WTC11 (cell line): Measurements from ENCODE around the gene RARB. TPM values are rescaled to one million over a fixed set of nuclear protein-coding genes. Genes with fewer than 3 reads are reported as not detected.

Experiments
- ATAC-seq: fragments of 200-7000 bp; cut with Tn5 transposase; 2 replicates; pipeline ENCODE4 v1.10.0; 2021; ENCODE audit warnings: mild to moderate bottlenecking, moderate library complexity
- CTCF ChIA-PET: fragments of 300-600 bp; sonication (Branson Sonifier 250); formaldehyde crosslinking; loops from one replicate; lab custom pipeline; 2021; ENCODE audit warnings: antibody characterized with exemption; lab: Charles Lee
- POLR2A ChIA-PET: fragments of 350-600 bp; sonication (Branson Sonifier 250); formaldehyde crosslinking; loops from one replicate; lab custom pipeline; 2021; ENCODE audit warnings: antibody characterized with exemption; lab: Charles Lee
- DNase-seq: peaks from one replicate; pipeline ENCODE4 v3.0.0; 2021; ENCODE audit warnings: low spot score
- H3K27ac Mint-ChIP-seq: 2 replicates; pipeline ENCODE4 v1.8.0; 2021; ENCODE audit warnings: mixed read lengths
- H3K27me3 Mint-ChIP-seq: 2 replicates; pipeline ENCODE4 v1.8.0; 2021; ENCODE audit warnings: low read depth, mild to moderate bottlenecking, moderate library complexity, mixed read lengths
- H3K36me3 Mint-ChIP-seq: 2 replicates; pipeline ENCODE4 v1.8.0; 2021; ENCODE audit warnings: mixed read lengths
- H3K4me1 Mint-ChIP-seq: 2 replicates; pipeline ENCODE4 v1.8.0; 2022; ENCODE audit warnings: mixed read lengths
- H3K4me3 Mint-ChIP-seq: 2 replicates; pipeline ENCODE4 v1.8.0; 2021; ENCODE audit warnings: mild to moderate bottlenecking, moderate library complexity, mixed read lengths
- H3K9me3 Mint-ChIP-seq: 2 replicates; pipeline ENCODE4 v1.8.0; 2021; ENCODE audit warnings: mixed read lengths
- E2F5 ChIP-seq: sonication (generic); formaldehyde crosslinking; IDR thresholded peaks from 2 replicates; pipeline ENCODE4 v1.8.1; 2022; ENCODE audit warnings: mild to moderate bottlenecking, moderate library complexity, missing genetic modification reagents
- ELF4 ChIP-seq: sonication (generic); formaldehyde crosslinking; IDR thresholded peaks from 2 replicates; pipeline ENCODE4 v1.8.1; 2022; ENCODE audit warnings: low read depth, mild to moderate bottlenecking, moderate library complexity, missing genetic modification reagents
- FOXK1 ChIP-seq: sonication (generic); formaldehyde crosslinking; IDR thresholded peaks from 2 replicates; pipeline ENCODE4 v1.8.0; 2022; ENCODE audit warnings: mild to moderate bottlenecking, moderate library complexity, missing genetic modification reagents
- JAZF1 ChIP-seq: fragments of 250-450 bp; sonication (Bioruptor Pico); IDR thresholded peaks from 2 replicates; pipeline ENCODE4 v1.9.0; 2021; ENCODE audit warnings: moderate library complexity, mild to moderate bottlenecking, inconsistent platforms
- MXD4 ChIP-seq: fragments of 250-450 bp; sonication (Bioruptor Pico); IDR thresholded peaks from 2 replicates; pipeline ENCODE4 v1.8.0; 2021; ENCODE audit warnings: mild to moderate bottlenecking, moderate library complexity, borderline replicate concordance
- NFATC4 ChIP-seq: fragments of 250-450 bp; sonication (Bioruptor Pico); IDR thresholded peaks from 2 replicates; pipeline ENCODE4 v1.9.0; 2021; ENCODE audit warnings: mild to moderate bottlenecking
- NFE2L1 ChIP-seq: sonication (generic); formaldehyde crosslinking; IDR thresholded peaks from 2 replicates; pipeline ENCODE4 v1.8.1; 2023; ENCODE audit warnings: missing genetic modification reagents
- NR2C2 ChIP-seq: sonication (generic); formaldehyde crosslinking; IDR thresholded peaks from 2 replicates; pipeline ENCODE4 v1.8.0; 2022; ENCODE audit warnings: mild to moderate bottlenecking, missing genetic modification reagents
- SP1 ChIP-seq: sonication (generic); formaldehyde crosslinking; conservative IDR thresholded peaks from 2 replicates; pipeline ENCODE4 v1.8.1; 2022; ENCODE audit warnings: missing genetic modification reagents
- TEAD4 ChIP-seq: sonication (generic); formaldehyde crosslinking; IDR thresholded peaks from 2 replicates; pipeline ENCODE4 v1.8.0; 2022; ENCODE audit warnings: mild to moderate bottlenecking, missing genetic modification reagents
- ZNF281 ChIP-seq: sonication (generic); formaldehyde crosslinking; IDR thresholded peaks from 2 replicates; pipeline ENCODE4 v1.8.0; 2023; ENCODE audit warnings: mild to moderate bottlenecking, missing genetic modification reagents
- ZNF317 ChIP-seq: sonication (generic); formaldehyde crosslinking; IDR thresholded peaks from 2 replicates; pipeline ENCODE4 v1.8.1; 2023; ENCODE audit warnings: low read depth, mild to moderate bottlenecking, moderate library complexity, missing genetic modification reagents, borderline replicate concordance
- ZNF416 ChIP-seq: fragments of 250-450 bp; sonication (Bioruptor Pico); IDR thresholded peaks from 2 replicates; pipeline ENCODE4 v1.9.0; 2021; ENCODE audit warnings: mild to moderate bottlenecking, inconsistent platforms
- total RNA-seq: library from RNA; stranded (reverse); gene quantifications from 3 replicates; pipeline ENCODE4 v1.2.3, GENCODE V29; 2021
- TF ChIP-seq, protein P1 (sequence below): fragments of 250-450 bp; sonication (Bioruptor Pico); IDR thresholded peaks from 2 replicates; pipeline ENCODE4 v1.9.0; 2021; ENCODE audit warnings: mild to moderate bottlenecking
- TF ChIP-seq, protein P2 (sequence below): fragments of 250-450 bp; sonication (Bioruptor Pico); IDR thresholded peaks from 2 replicates; pipeline ENCODE4 v1.8.0; 2021; ENCODE audit warnings: mild to moderate bottlenecking
- TF ChIP-seq, protein P3 (sequence below): sonication (generic); formaldehyde crosslinking; IDR thresholded peaks from 2 replicates; pipeline ENCODE4 v1.8.1; 2023; ENCODE audit warnings: mild to moderate bottlenecking, missing genetic modification reagents
- TF ChIP-seq, protein P4 (sequence below): sonication (generic); formaldehyde crosslinking; IDR thresholded peaks from 2 replicates; pipeline ENCODE4 v1.8.0; 2022; ENCODE audit warnings: mild to moderate bottlenecking, missing genetic modification reagents
- TF ChIP-seq, protein P5 (sequence below): sonication (generic); formaldehyde crosslinking; IDR thresholded peaks from 2 replicates; pipeline ENCODE4 v1.8.1; 2022; ENCODE audit warnings: low read depth, mild to moderate bottlenecking, moderate library complexity, missing genetic modification reagents, borderline replicate concordance
- TF ChIP-seq, protein P6 (sequence below): sonication (generic); formaldehyde crosslinking; IDR thresholded peaks from 2 replicates; pipeline ENCODE4 v1.8.1; 2023; ENCODE audit warnings: mild to moderate bottlenecking, missing genetic modification reagents, moderate library complexity

Gene RARB
- total RNA-seq, 1 experiment from 2014 or later = not detected

GRCh38 chr3:25465266-25465860, 37.3 kb downstream of the RARB start:
- H3K36me3 Mint-ChIP-seq = no peaks in the 10 kb centered on the region
- ChIA-PET POLR2A (no interaction called here), CTCF (interaction anchor here (1.1 kb wide), 1 partner anchor 23 kb away, joined by 3 read pairs; no protein-coding TSS in a partner anchor)
- peaks cover 5% of the 10 kb centered on the region for H3K4me1 Mint-ChIP-seq
- no peaks in the 10 kb centered on the region for H3K9me3 Mint-ChIP-seq
- no peak for DNase-seq
- no peaks in the 10 kb centered on the region for H3K27me3 Mint-ChIP-seq
- H3K4me3 Mint-ChIP-seq = no peak overlapping the region
- no peak for ATAC-seq
- no peak overlapping the region for H3K27ac Mint-ChIP-seq
- TF ChIP-seq ZNF317 (CRISPR knock-in tag) (no peak), E2F5 (CRISPR knock-in tag) (no peak), NR2C2 (no peak), NFATC4 (CRISPR knock-in tag) (no peak), FOXK1 (CRISPR knock-in tag) (no peak), NFE2L1 (CRISPR knock-in tag) (no peak), SP1 (no peak), ZNF281 (CRISPR knock-in tag) (no peak), ELF4 (no peak), ZNF416 (CRISPR knock-in tag) (no peak), MXD4 (CRISPR knock-in tag) (no peak), JAZF1 (CRISPR knock-in tag) (no peak), TEAD4 (CRISPR knock-in tag) (no peak)
- TF ChIP-seq, protein P1, sequence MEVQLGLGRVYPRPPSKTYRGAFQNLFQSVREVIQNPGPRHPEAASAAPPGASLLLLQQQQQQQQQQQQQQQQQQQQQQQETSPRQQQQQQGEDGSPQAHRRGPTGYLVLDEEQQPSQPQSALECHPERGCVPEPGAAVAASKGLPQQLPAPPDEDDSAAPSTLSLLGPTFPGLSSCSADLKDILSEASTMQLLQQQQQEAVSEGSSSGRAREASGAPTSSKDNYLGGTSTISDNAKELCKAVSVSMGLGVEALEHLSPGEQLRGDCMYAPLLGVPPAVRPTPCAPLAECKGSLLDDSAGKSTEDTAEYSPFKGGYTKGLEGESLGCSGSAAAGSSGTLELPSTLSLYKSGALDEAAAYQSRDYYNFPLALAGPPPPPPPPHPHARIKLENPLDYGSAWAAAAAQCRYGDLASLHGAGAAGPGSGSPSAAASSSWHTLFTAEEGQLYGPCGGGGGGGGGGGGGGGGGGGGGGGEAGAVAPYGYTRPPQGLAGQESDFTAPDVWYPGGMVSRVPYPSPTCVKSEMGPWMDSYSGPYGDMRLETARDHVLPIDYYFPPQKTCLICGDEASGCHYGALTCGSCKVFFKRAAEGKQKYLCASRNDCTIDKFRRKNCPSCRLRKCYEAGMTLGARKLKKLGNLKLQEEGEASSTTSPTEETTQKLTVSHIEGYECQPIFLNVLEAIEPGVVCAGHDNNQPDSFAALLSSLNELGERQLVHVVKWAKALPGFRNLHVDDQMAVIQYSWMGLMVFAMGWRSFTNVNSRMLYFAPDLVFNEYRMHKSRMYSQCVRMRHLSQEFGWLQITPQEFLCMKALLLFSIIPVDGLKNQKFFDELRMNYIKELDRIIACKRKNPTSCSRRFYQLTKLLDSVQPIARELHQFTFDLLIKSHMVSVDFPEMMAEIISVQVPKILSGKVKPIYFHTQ (CRISPR knock-in tag) = no peak
- TF ChIP-seq, protein P2, sequence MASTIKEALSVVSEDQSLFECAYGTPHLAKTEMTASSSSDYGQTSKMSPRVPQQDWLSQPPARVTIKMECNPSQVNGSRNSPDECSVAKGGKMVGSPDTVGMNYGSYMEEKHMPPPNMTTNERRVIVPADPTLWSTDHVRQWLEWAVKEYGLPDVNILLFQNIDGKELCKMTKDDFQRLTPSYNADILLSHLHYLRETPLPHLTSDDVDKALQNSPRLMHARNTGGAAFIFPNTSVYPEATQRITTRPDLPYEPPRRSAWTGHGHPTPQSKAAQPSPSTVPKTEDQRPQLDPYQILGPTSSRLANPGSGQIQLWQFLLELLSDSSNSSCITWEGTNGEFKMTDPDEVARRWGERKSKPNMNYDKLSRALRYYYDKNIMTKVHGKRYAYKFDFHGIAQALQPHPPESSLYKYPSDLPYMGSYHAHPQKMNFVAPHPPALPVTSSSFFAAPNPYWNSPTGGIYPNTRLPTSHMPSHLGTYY (CRISPR knock-in tag) = no peak
- TF ChIP-seq, protein P3, sequence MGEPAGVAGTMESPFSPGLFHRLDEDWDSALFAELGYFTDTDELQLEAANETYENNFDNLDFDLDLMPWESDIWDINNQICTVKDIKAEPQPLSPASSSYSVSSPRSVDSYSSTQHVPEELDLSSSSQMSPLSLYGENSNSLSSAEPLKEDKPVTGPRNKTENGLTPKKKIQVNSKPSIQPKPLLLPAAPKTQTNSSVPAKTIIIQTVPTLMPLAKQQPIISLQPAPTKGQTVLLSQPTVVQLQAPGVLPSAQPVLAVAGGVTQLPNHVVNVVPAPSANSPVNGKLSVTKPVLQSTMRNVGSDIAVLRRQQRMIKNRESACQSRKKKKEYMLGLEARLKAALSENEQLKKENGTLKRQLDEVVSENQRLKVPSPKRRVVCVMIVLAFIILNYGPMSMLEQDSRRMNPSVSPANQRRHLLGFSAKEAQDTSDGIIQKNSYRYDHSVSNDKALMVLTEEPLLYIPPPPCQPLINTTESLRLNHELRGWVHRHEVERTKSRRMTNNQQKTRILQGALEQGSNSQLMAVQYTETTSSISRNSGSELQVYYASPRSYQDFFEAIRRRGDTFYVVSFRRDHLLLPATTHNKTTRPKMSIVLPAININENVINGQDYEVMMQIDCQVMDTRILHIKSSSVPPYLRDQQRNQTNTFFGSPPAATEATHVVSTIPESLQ (CRISPR knock-in tag) = no peak
- TF ChIP-seq, protein P4, sequence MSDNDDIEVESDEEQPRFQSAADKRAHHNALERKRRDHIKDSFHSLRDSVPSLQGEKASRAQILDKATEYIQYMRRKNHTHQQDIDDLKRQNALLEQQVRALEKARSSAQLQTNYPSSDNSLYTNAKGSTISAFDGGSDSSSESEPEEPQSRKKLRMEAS (CRISPR knock-in tag) = no peak
- TF ChIP-seq, protein P5, sequence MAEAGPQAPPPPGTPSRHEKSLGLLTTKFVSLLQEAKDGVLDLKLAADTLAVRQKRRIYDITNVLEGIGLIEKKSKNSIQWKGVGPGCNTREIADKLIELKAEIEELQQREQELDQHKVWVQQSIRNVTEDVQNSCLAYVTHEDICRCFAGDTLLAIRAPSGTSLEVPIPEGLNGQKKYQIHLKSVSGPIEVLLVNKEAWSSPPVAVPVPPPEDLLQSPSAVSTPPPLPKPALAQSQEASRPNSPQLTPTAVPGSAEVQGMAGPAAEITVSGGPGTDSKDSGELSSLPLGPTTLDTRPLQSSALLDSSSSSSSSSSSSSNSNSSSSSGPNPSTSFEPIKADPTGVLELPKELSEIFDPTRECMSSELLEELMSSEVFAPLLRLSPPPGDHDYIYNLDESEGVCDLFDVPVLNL (CRISPR knock-in tag) = no peak
- TF ChIP-seq, protein P6, sequence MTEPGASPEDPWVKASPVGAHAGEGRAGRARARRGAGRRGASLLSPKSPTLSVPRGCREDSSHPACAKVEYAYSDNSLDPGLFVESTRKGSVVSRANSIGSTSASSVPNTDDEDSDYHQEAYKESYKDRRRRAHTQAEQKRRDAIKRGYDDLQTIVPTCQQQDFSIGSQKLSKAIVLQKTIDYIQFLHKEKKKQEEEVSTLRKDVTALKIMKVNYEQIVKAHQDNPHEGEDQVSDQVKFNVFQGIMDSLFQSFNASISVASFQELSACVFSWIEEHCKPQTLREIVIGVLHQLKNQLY (CRISPR knock-in tag) = no peak
